ENCODE measurements around the gene ZNF275. TPM values are rescaled to one million over a fixed set of nuclear protein-coding genes. Genes with fewer than 3 reads are reported as not detected.

Gene ZNF275
- total RNA-seq, 3 donors from 2014 or later: 8.3 to 13.3 (median 12.8) TPM

DNA sequence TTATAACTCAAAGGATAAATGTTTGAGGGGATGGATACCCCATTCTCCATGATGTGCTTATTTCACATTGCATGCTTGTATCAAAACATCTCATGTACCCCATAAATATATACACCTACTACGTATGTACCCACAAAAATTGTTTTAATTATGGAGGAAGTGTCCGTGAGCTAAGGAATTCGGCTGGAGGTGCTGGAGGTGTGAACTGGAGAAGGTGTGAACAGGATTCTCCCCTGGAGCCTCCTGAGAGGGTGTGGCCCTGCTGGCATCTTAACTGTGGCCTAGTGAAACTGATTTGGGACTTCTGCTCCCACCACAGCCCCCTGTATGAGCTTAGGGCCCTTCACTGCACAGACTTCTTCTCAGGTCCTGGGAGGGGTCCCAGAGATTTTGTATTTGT, 43.8 kb downstream of the ZNF275 start:
- Histone ChIP-seq H3K36me3 (no peaks in the 10 kb centered on the region), H3K4me3 (no peak overlapping the region), H3K27me3 (peaks cover 0 to 26% of the 10 kb centered on the region in 2 donors), H3K27ac (no peak overlapping the region), H3K9me3 (peaks cover 12 to 16% of the 10 kb centered on the region in 2 donors), H3K4me1 (no peaks in the 10 kb centered on the region)
- intact Hi-C loops (cut with DNase I; ENCODE audit: low total_unique reads): no loop called here
- no peak for TF ChIP-seq POLR2A (IDR thresholded peaks at IDR 0.05)
- TF ChIP-seq POLR2AphosphoS5 (IDR thresholded peaks at IDR 0.05): no peak
- TF ChIP-seq, protein P1, sequence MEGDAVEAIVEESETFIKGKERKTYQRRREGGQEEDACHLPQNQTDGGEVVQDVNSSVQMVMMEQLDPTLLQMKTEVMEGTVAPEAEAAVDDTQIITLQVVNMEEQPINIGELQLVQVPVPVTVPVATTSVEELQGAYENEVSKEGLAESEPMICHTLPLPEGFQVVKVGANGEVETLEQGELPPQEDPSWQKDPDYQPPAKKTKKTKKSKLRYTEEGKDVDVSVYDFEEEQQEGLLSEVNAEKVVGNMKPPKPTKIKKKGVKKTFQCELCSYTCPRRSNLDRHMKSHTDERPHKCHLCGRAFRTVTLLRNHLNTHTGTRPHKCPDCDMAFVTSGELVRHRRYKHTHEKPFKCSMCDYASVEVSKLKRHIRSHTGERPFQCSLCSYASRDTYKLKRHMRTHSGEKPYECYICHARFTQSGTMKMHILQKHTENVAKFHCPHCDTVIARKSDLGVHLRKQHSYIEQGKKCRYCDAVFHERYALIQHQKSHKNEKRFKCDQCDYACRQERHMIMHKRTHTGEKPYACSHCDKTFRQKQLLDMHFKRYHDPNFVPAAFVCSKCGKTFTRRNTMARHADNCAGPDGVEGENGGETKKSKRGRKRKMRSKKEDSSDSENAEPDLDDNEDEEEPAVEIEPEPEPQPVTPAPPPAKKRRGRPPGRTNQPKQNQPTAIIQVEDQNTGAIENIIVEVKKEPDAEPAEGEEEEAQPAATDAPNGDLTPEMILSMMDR (IDR thresholded peaks at IDR 0.05): no peak
- no peak for DNase-seq (ENCODE audit: low spot score in 2 of 2)

DNA sequence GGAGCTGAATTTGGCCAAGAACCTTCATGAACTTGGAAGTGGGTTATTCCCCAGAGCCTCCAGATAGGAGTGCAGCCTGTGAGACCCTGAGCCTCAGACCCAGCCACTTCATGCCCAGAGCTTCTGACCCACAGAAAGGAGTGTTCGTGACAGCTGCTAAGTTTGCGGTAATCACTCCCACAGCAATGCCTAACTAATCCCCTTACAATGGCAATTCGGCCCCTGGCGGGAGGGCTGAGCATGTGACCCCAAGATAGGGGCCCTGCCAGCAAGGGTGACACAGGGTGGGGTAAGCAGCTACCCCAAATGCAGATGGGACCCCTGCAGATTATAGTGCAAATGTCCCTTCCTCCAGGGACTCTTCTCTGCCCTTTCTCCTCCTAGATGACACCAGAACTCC, 44.7 kb downstream of the ZNF275 start:
- H3K27ac ChIP-seq: no peak overlapping the region
- peaks cover 12 to 16% of the 10 kb centered on the region in 2 donors for H3K9me3 ChIP-seq
- H3K4me1 ChIP-seq: no peaks in the 10 kb centered on the region
- no peaks in the 10 kb centered on the region for H3K36me3 ChIP-seq
- TF ChIP-seq POLR2A (IDR thresholded peaks at IDR 0.05) (no peak), POLR2AphosphoS5 (IDR thresholded peaks at IDR 0.05) (no peak)
- TF ChIP-seq, protein P1 (IDR thresholded peaks at IDR 0.05): no peak
- H3K27me3 ChIP-seq: peaks cover 0 to 25% of the 10 kb centered on the region in 2 donors
- intact Hi-C loops (cut with DNase I; ENCODE audit: low total_unique reads): no loop called here
- H3K4me3 ChIP-seq: no peak overlapping the region
- no peak for DNase-seq (ENCODE audit: low spot score in 2 of 2)

DNA sequence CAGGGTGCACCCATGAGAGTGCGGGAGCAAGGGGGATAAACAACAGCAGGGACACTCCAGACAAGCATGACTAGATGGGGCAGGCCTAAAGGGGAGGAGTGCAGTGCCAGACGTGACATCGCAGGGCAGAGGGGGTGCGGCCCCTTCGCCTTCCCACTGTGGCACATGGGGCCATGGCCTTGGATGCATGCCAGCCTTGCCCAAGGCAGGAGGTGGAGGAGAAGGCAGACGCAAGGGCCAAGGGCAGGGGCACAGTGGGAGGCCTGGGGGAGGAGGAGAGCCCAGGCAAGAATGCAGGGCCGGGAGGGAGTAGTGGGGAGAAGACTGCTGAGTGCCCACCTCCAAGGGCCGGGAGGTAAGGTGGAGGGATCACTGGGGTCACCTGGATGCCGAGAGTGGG, 45.6 kb downstream of the ZNF275 start:
- TF ChIP-seq POLR2A (IDR thresholded peaks at IDR 0.05) (no peak), POLR2AphosphoS5 (IDR thresholded peaks at IDR 0.05) (no peak)
- TF ChIP-seq, protein P1 (IDR thresholded peaks at IDR 0.05): no peak
- Histone ChIP-seq H3K4me1 (no peaks in the 10 kb centered on the region), H3K27me3 (peaks cover 0 to 23% of the 10 kb centered on the region in 2 donors), H3K27ac (no peak overlapping the region), H3K9me3 (peaks cover 12 to 16% of the 10 kb centered on the region in 2 donors), H3K36me3 (no peaks in the 10 kb centered on the region), H3K4me3 (no peak overlapping the region)
- DNase-seq (ENCODE audit: low spot score in 2 of 2): no peak
- intact Hi-C loops (cut with DNase I; ENCODE audit: low total_unique reads): no loop called here

DNA sequence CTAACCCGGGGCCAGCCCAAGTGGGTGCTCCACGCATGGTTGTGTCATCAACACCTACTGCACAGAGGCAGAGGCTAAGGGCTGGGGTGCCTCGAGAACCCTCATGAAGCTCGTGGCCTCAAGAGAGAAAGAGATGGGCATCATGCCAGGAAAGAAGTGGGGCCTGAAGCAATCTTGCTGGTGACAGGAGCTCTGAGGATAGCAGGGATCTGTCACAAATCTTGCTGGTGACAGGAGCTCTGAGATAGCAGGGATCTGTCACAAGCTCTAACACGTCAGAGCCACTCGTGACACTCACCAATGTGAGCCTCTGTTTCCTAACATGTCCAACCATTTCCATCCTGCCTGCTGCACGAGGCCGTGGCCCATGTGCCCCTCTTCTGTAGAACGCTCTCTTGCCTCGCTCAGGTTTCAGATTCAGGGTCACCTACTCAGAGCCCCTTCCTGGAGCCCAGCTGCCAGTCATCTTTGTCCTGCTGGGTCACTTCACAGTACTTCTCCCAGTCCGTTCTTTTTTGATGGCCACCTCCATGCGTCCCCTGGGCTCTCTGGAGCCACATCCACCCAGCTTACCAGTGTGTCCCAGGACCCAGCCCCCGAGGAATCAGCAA, 46.1 kb downstream of the ZNF275 start:
- Histone ChIP-seq H3K4me1 (no peaks in the 10 kb centered on the region), H3K4me3 (no peak overlapping the region), H3K36me3 (no peaks in the 10 kb centered on the region), H3K27me3 (peaks cover 0 to 18% of the 10 kb centered on the region in 2 donors), H3K9me3 (peaks cover 12 to 16% of the 10 kb centered on the region in 2 donors), H3K27ac (no peak overlapping the region)
- DNase-seq (ENCODE audit: low spot score in 2 of 2): no peak
- intact Hi-C loops (cut with DNase I; ENCODE audit: low total_unique reads): no loop called here
- TF ChIP-seq POLR2A (IDR thresholded peaks at IDR 0.05) (no peak), POLR2AphosphoS5 (IDR thresholded peaks at IDR 0.05) (no peak)
- TF ChIP-seq, protein P1 (IDR thresholded peaks at IDR 0.05): no peak

DNA sequence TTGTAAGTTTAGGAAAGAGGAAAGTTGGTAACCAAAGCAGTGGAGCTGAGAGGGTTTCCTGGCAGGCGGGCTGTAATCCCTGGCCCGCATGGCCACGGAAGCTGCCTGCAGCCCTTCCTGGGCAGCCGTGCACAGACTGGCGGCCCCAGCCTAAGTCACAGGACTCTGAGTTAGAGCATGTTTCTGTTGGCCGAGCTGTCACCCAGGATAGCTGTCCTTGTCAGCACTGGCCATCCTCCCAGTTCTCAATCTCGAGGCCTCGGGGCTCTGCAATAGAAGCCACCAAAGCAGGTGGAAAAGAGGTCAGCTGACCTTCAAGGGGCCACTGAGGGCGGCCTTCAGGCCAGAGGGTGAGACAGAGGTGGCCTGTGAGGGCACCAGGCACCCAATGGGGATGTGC, 46.7 kb downstream of the ZNF275 start:
- H3K27me3 ChIP-seq: peaks cover 0 to 13% of the 10 kb centered on the region in 2 donors
- no peaks in the 10 kb centered on the region for H3K36me3 ChIP-seq
- peaks cover 8 to 16% of the 10 kb centered on the region in 2 donors for H3K9me3 ChIP-seq
- no peaks in the 10 kb centered on the region for H3K4me1 ChIP-seq
- no peak overlapping the region for H3K4me3 ChIP-seq
- TF ChIP-seq, protein P1 (IDR thresholded peaks at IDR 0.05): no peak
- TF ChIP-seq POLR2A (IDR thresholded peaks at IDR 0.05) (no peak), POLR2AphosphoS5 (IDR thresholded peaks at IDR 0.05) (no peak)
- intact Hi-C loops (cut with DNase I; ENCODE audit: low total_unique reads): no loop called here
- H3K27ac ChIP-seq: no peak overlapping the region
- no peak for DNase-seq (ENCODE audit: low spot score in 2 of 2)

Data from breast epithelium (tissue), 4 donors.